GM19468 (cell line): Measurements from ENCODE around the gene TSPAN11.

Experiments used
- ATAC-seq: cut with Tn5 transposase; IDR thresholded peaks from one replicate; pipeline ENCODE4 v1.9.1; 2021; ENCODE audit warnings: mild to moderate bottlenecking, moderate library complexity, moderate number of reproducible peaks; ENCODE audit not compliant: unreplicated experiment; ENCODE audit errors: extremely low read depth

TSPAN11 gene

GRCh38 chr12:30953951-30954751 lies 27.6 kb downstream of the TSPAN11 start:
- no peak for ATAC-seq

GRCh38 chr12:30955214-30955613 lies 28.7 kb downstream of the TSPAN11 start:
- ATAC-seq, result no peak

GRCh38 chr12:30959110-30959710 lies 32.7 kb downstream of the TSPAN11 start:
- ATAC-seq, result no peak

GRCh38 chr12:30959778-30960177 lies 33.2 kb downstream of the TSPAN11 start:
- no peak for ATAC-seq

GRCh38 chr12:30961030-30961429 lies 34.5 kb downstream of the TSPAN11 start:
- no peak for ATAC-seq

- no peak for ATAC-seq
These were observed 35.5 kb downstream of the TSPAN11 start for GRCh38 chr12:30962047-30962446.

GRCh38 chr12:30963709-30964564 lies 37.4 kb downstream of the TSPAN11 start:
- ATAC-seq, result no peak

GRCh38 chr12:30964896-30965612 lies 38.5 kb downstream of the TSPAN11 start:
- ATAC-seq, result no peak

GRCh38 chr12:30965613-30965985 lies 39.1 kb downstream of the TSPAN11 start:
- ATAC-seq, result no peak

- no peak for ATAC-seq
These were observed 40.5 kb downstream of the TSPAN11 start for GRCh38 chr12:30967026-30967425.

GRCh38 chr12:30968211-30968610 lies 41.7 kb downstream of the TSPAN11 start:
- ATAC-seq, result no peak

- ATAC-seq, result no peak
These were observed 42.5 kb downstream of the TSPAN11 start for GRCh38 chr12:30969006-30969405.

- no peak for ATAC-seq
These were observed 43.3 kb downstream of the TSPAN11 start for GRCh38 chr12:30969606-30970395.

GRCh38 chr12:30970559-30971197 lies 44.1 kb downstream of the TSPAN11 start:
- ATAC-seq, result no peak

- ATAC-seq, result no peak
These were observed 45.5 kb downstream of the TSPAN11 start for GRCh38 chr12:30972035-30972434.

- no peak for ATAC-seq
These were observed 46.6 kb downstream of the TSPAN11 start for GRCh38 chr12:30973175-30973574.

- no peak for ATAC-seq
These were observed 47.3 kb downstream of the TSPAN11 start for GRCh38 chr12:30973830-30974229.

- ATAC-seq, result no peak
These were observed 48.4 kb downstream of the TSPAN11 start for GRCh38 chr12:30974746-30975500.
